ENCODE results near the gene FIBCD1. TPM values are rescaled to one million over a fixed set of nuclear protein-coding genes. Genes with fewer than 3 reads are reported as not detected.

The FIBCD1 gene
- total and polyA plus RNA-seq, 8 donors = 0.18 to 6.4 (median 0.41) TPM; not detected in 4

- 2 to 4% (median 4%) methylated on average over 21 to 52 of the region's 52 CpGs for WGBS, 5 donors
- TF ChIP-seq CTCF (IDR thresholded peaks at IDR 0.05) (no peak), POLR2AphosphoS5 (IDR thresholded peaks at IDR 0.05) (no peak), POLR2A (IDR thresholded peaks at IDR 0.05) (no peak), EP300 (IDR thresholded peaks at IDR 0.05) (no peak)
- Histone ChIP-seq H3K9me3 (no peaks in the 10 kb centered on the region), H3K27me3 (peaks cover 20 to 100% (median 95%) of the 10 kb centered on the region in 3 donors), H3K4me3 (peak overlapping the region; percentile 49 to 58 (median 51)), H3K27ac (no peak overlapping the region), H3K36me3 (no peaks in the 10 kb centered on the region), H3K4me1 (peaks cover 21 to 47% (median 38%) of the 10 kb centered on the region in 4 donors)
- no peak for DNase-seq
- intact Hi-C loops (cut with DNase I; ENCODE audit: low total_unique reads) = loop anchor here (5.0 kb wide), 1 partner anchor 231 kb away; no protein-coding TSS in a partner anchor
Observed at GRCh38 chr9:130938184-130938651, 829 bp downstream of the FIBCD1 start.

- TF ChIP-seq POLR2AphosphoS5 (IDR thresholded peaks at IDR 0.05) = no peak
- no peak for TF ChIP-seq EP300 (IDR thresholded peaks at IDR 0.05)
- TF ChIP-seq POLR2A (IDR thresholded peaks at IDR 0.05) = no peak
- no peak for TF ChIP-seq CTCF (IDR thresholded peaks at IDR 0.05)
- intact Hi-C loops (cut with DNase I; ENCODE audit: low total_unique reads) = loop anchor here (5.0 kb wide), 1 partner anchor 230 kb away; no protein-coding TSS in a partner anchor
- Histone ChIP-seq H3K9me3 (no peaks in the 10 kb centered on the region), H3K27ac (no peak overlapping the region), H3K27me3 (peaks cover 20 to 100% (median 100%) of the 10 kb centered on the region in 3 donors), H3K4me3 (peak overlapping the region in 2 of 4 donors; percentile 52 to 58), H3K36me3 (no peaks in the 10 kb centered on the region), H3K4me1 (peaks cover 21 to 55% (median 42%) of the 10 kb centered on the region in 4 donors)
- no peak for DNase-seq
- WGBS, 5 donors = 60 to 69% (median 66%) methylated on average over 21 to 23 of the region's 23 CpGs
Observed at GRCh38 chr9:130937146-130938076, 1.6 kb downstream of the FIBCD1 start.

GRCh38 chr9:130936285-130937117 lies 2.5 kb downstream of the FIBCD1 start:
- Histone ChIP-seq H3K27ac (no peak overlapping the region), H3K36me3 (no peaks in the 10 kb centered on the region), H3K4me1 (peaks cover 21 to 55% (median 44%) of the 10 kb centered on the region in 4 donors), H3K9me3 (no peaks in the 10 kb centered on the region), H3K27me3 (peaks cover 20 to 97% (median 94%) of the 10 kb centered on the region in 3 donors), H3K4me3 (no peak overlapping the region)
- DNase-seq = no peak
- WGBS, 5 donors = 30 to 50% (median 48%) methylated on average over 9 to 12 of the region's 12 CpGs
- intact Hi-C loops (cut with DNase I; ENCODE audit: low total_unique reads) = loop anchor here (5.0 kb wide), 1 partner anchor 229 kb away; no protein-coding TSS in a partner anchor
- TF ChIP-seq POLR2A (IDR thresholded peaks at IDR 0.05) = no peak
- no peak for TF ChIP-seq POLR2AphosphoS5 (IDR thresholded peaks at IDR 0.05)
- no peak for TF ChIP-seq CTCF (IDR thresholded peaks at IDR 0.05)
- TF ChIP-seq EP300 (IDR thresholded peaks at IDR 0.05) = no peak

Measured in stomach (tissue), 9 donors.